Measurements from ENCODE around the gene CMAS. TPM values are rescaled to one million over a fixed set of nuclear protein-coding genes. Genes with fewer than 3 reads are reported as not detected.

CMAS gene
- total RNA-seq, result 19.3 and 26.6 TPM in 2 replicates

GRCh38 chr12:22046090-22046967, at the start of gene CMAS:
Gene CMAS (plus strand): TSS chr12:22046218. CDS start chr12:22046304, 86 bp downstream.

Other genes starting within 250 kb of the CMAS start
- gene ABCC9, start 104.8 kb upstream of the CMAS start, total RNA-seq, result under 0.01 and 0.10 TPM in 2 replicates

Measured in vein endothelial cell (primary cell).